Immature natural killer cell (primary cell): ENCODE results near the gene LYPLA2. TPM values are rescaled to one million over a fixed set of nuclear protein-coding genes. Genes with fewer than 3 reads are reported as not detected.

Source experiments
- DNase-seq, 3 donors: peaks; one replicate each; pipeline ENCODE4 v3.0.0; 2022; ENCODE audit warnings: mixed read lengths in 1 of 3
- H3K27ac Mint-ChIP-seq, 6 donors: one replicate each; pipeline ENCODE4 v1.8.0; 2020; ENCODE audit warnings: mixed read lengths in 6 of 6, mild to moderate bottlenecking in 5 of 6, inconsistent platforms in 4 of 6, moderate library complexity in 3 of 6
- H3K27me3 Mint-ChIP-seq, 3 donors: one replicate each; pipeline ENCODE4 v1.8.0; 2020 to 2021; ENCODE audit warnings: low read depth in 3 of 3, mild to moderate bottlenecking in 3 of 3, mixed read lengths in 3 of 3, moderate library complexity in 3 of 3, inconsistent platforms in 1 of 3
- H3K36me3 Mint-ChIP-seq, 3 donors: one replicate each; pipeline ENCODE4 v1.8.0; 2020; ENCODE audit warnings: mixed read lengths in 3 of 3, inconsistent platforms in 2 of 3, mild to moderate bottlenecking in 2 of 3
- H3K4me1 Mint-ChIP-seq, 2 donors: one replicate each; pipeline ENCODE4 v1.8.0; 2020; ENCODE audit warnings: inconsistent platforms in 2 of 2, mild to moderate bottlenecking in 2 of 2, mixed read lengths in 2 of 2, moderate library complexity in 1 of 2
- H3K4me3 Mint-ChIP-seq, 5 donors: one replicate each; pipeline ENCODE4 v1.8.0; 2020; ENCODE audit warnings: mild to moderate bottlenecking in 5 of 5, mixed read lengths in 5 of 5, inconsistent platforms in 3 of 5, moderate library complexity in 3 of 5
- H3K9me3 Mint-ChIP-seq, 6 donors: one replicate each; pipeline ENCODE4 v1.8.0; 2020; ENCODE audit warnings: mild to moderate bottlenecking in 6 of 6, mixed read lengths in 6 of 6, inconsistent platforms in 4 of 6, moderate library complexity in 3 of 6
- polyA plus RNA-seq, 3 donors: library from polyadenylated mRNA; unstranded; fragments of 300-500 nt; fragmentation: Illumina TruSeq; gene quantifications; one replicate each; pipeline ENCODE4 v1.2.3, GENCODE V29; 2021

Gene LYPLA2
- polyA plus RNA-seq, 3 donors from 2014 or later = 91.9 to 142 (median 117) TPM

GRCh38 chr1:23838401-23838866, 47.5 kb downstream of the LYPLA2 start:
- Mint-ChIP-seq H3K4me1 (peaks cover 11 to 14% of the 10 kb centered on the region in 2 donors), H3K36me3 (no peaks in the 10 kb centered on the region), H3K27me3 (peaks cover 0 to 3% (median 0%) of the 10 kb centered on the region in 3 donors), H3K27ac (peak overlapping the region in 2 of 6 donors; percentile 37 to 66), H3K4me3 (peak overlapping the region; percentile 71 to 82 (median 79)), H3K9me3 (no peaks in the 10 kb centered on the region)
- peak; percentile 65 to 77 (median 65) for DNase-seq

GRCh38 chr1:23843644-23844043, 52.7 kb downstream of the LYPLA2 start:
- Mint-ChIP-seq H3K4me1 (peaks cover under 1 to 1% of the 10 kb centered on the region in 2 donors), H3K9me3 (no peaks in the 10 kb centered on the region), H3K4me3 (no peak overlapping the region), H3K27ac (no peak overlapping the region), H3K36me3 (peaks cover 24 to 31% (median 26%) of the 10 kb centered on the region in 3 donors), H3K27me3 (peaks cover 0 to 2% (median 0%) of the 10 kb centered on the region in 3 donors)
- no peak for DNase-seq

Other genes with a start within 250 kb of the LYPLA2 start
- gene ID3, start 231.6 kb upstream of the LYPLA2 start, polyA plus RNA-seq = 1 to 10 TPM in 1 of 3 donors, under 1 TPM in 1, not detected in 1; 0.28 to 2.5 TPM
- 100 to 1,000 TPM; 524 to 763 (median 531) TPM for gene RPL11, start 99.3 kb upstream of the LYPLA2 start, polyA plus RNA-seq
- 10 to 100 TPM; 16.4 to 30.3 (median 19.1) TPM for gene ELOA, start 47.7 kb upstream of the LYPLA2 start, polyA plus RNA-seq
- gene PITHD1, start 12.7 kb upstream of the LYPLA2 start, polyA plus RNA-seq = 10 to 100 TPM; 62.5 to 89.2 (median 82.4) TPM
- 10 to 100 TPM; 31.2 to 52.9 (median 39.9) TPM for gene GALE, start 9.6 kb downstream of the LYPLA2 start, polyA plus RNA-seq
- gene HMGCL, start 34.3 kb downstream of the LYPLA2 start, polyA plus RNA-seq = 10 to 100 TPM; 32.8 to 57.9 (median 36.2) TPM
- gene FUCA1, start 77.1 kb downstream of the LYPLA2 start, polyA plus RNA-seq = 10 to 100 TPM; 24.3 to 27.7 (median 26.1) TPM
- gene CNR2, start 122.2 kb downstream of the LYPLA2 start, polyA plus RNA-seq = 10 to 100 TPM in 1 of 3 donors, 1 to 10 TPM in 2; 7.4 to 10.7 (median 9.5) TPM
- gene PNRC2, start 168.7 kb downstream of the LYPLA2 start, polyA plus RNA-seq = 100 to 1,000 TPM in 2 of 3 donors, 10 to 100 TPM in 1; 89.9 to 118 (median 104) TPM
- gene SRSF10, start 189.2 kb downstream of the LYPLA2 start, polyA plus RNA-seq = 100 to 1,000 TPM in 1 of 3 donors, 10 to 100 TPM in 2; 87.7 to 113 (median 95.0) TPM